HG02642 (cell line): ENCODE results near the gene ALS2.
"Not testable (repeated sequence)": the region's sequence is repeated elsewhere in the genome, so short reads cannot be mapped to it uniquely, and the experiment has no call there.

Experiments used
- ATAC-seq: cut with Tn5 transposase; IDR thresholded peaks from one replicate; pipeline ENCODE4 v1.9.1; 2021; ENCODE audit warnings: mild to moderate bottlenecking; ENCODE audit not compliant: unreplicated experiment, poor library complexity

The ALS2 gene

GRCh38 chr2:201697899-201698298 lies 82.8 kb downstream of the ALS2 start:
- ATAC-seq = no peak

DNA sequence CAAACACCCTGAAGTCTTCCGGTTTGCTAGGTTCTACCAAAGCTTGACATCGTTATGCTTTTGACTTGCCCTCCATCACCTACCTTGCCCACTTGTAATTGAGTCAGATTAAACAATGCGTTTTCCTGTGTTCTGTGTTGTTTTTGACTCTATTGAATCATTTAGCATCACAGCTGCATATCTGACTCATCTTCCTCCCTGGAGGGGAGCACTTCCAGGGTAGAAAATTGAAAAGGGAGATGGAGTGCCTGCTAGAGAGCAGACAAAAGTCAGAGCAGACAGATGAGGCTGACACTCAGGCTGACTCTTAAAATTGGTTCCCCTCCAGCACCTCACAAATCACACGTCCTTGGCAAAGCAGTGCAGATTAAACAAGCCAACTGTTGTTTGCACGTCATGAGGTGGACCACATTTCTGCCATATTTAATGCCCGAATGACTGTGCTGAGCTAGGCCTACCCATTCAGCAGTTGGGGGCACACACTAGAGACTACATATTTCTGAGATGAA lies 84.5 kb downstream of the ALS2 start:
- no peak for ATAC-seq

GRCh38 chr2:201685156-201685555 lies 95.6 kb downstream of the ALS2 start:
- no peak for ATAC-seq

GRCh38 chr2:201680743-201681142 lies 100.0 kb downstream of the ALS2 start:
- ATAC-seq = no peak

DNA sequence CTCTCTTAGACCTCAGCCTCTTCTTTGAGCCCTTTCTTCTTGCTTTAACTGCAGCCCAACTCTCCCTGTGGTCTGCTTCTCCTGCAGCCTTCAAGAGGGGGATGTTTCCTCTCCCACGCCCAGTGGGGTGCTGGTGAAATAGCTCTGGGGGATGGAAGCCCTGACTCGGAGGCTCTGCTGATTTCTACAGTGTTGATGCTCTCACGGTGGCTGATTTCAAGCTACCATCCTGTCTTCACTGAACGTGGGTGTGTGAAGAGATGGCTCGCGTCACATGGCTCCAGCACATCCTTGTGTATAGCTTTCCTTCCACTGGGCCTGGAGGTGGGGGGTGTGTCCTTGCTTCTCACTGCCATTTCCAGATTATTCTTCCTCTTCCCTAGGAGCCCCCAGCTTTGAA lies 102.3 kb downstream of the ALS2 start:
- no peak for ATAC-seq

- ATAC-seq = no peak
Measured at GRCh38 chr2:201675454-201675853, 105.3 kb downstream of the ALS2 start.

DNA sequence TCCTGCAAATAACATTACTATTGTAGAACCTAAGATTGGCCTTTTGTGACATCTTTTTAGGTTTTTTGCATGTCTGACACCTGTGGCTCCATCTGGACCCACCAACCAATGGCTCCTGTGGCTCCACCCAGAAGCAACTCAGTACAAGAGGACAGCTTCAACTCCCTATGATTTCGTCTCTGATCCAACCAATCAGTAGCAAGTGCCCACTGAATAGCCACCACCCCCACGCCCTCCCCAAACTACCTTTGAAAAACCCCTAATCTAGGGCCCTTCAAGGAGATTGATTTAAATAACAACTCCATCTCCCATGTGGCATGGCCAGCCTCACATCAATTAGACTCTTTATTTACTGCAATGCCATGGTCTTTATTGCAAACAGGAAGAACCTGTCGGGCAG lies 105.9 kb downstream of the ALS2 start:
- ATAC-seq = no peak

- ATAC-seq = no peak
Measured at GRCh38 chr2:201674298-201674697, 106.4 kb downstream of the ALS2 start.

DNA sequence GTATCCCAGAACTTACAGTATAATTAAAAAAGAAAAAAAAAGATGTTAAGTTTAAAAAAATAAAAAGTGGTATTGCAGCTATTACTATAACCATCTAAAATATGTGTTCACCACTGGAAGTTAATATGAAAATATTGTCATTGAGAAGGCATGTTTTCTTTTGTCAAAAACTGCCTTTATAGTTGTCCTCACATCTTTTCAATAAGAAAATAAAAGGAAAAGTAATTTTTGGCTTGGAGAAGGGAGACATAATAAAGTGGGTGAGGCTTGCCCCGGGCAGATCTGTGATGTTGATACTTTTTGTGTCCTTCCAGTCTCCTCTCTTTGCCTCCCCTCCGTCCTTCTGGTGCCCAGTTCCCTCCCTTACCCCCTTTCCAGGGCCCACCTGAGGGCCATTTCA lies 107.2 kb downstream of the ALS2 start:
- no peak for ATAC-seq

- not testable (repeated sequence) for ATAC-seq
Measured at GRCh38 chr2:201671205-201671604, 109.5 kb downstream of the ALS2 start.

DNA sequence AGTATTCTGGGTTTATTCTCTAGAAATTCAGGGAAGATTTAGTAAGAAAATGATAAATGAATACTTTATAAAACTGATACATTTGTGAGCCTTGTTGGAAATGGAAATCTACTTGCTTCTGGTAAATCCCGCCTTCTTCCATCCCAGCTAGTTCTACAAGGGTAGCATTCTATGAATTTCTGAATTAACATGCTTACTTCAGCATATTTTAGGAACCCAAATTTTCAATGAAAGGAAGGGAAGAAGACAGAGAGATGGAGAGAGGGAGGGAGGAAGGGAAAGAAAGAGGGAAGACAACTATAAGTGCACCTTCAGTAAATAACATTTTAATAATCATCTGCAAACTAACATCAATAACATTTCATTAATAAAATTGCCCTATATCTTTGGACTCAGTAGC lies 110.9 kb downstream of the ALS2 start:
- ATAC-seq = no peak

DNA sequence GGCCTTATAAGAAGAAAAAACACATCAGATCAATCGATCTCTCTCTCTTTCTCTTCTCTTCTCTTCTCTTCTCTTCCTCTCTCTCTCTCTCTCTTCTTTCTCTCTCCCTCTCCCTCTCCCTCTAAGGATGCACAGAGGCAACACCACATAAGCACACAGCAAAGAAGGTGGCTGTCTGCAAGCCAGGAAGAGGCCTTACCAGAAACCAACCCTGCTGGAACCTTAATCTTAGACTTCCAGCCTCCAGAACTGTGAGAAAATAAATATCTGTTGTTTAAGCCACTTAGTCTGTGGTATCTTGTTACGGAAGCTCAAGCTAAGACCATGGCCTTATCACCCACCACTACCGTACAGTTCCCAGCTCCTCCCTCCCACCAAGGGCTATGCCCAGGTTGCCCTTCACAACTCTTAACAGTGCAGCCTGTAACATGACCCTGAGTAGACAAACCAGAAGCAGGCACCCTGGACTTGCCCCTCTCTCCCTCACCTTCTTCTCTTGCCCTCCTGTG lies 112.3 kb downstream of the ALS2 start:
- ATAC-seq = no peak

- no peak for ATAC-seq
Measured at GRCh38 chr2:201664334-201664733, 116.4 kb downstream of the ALS2 start.

- no peak for ATAC-seq
Measured at GRCh38 chr2:201661366-201661765, 119.4 kb downstream of the ALS2 start.

- no peak for ATAC-seq
Measured at GRCh38 chr2:201660293-201660895, 120.3 kb downstream of the ALS2 start.

DNA sequence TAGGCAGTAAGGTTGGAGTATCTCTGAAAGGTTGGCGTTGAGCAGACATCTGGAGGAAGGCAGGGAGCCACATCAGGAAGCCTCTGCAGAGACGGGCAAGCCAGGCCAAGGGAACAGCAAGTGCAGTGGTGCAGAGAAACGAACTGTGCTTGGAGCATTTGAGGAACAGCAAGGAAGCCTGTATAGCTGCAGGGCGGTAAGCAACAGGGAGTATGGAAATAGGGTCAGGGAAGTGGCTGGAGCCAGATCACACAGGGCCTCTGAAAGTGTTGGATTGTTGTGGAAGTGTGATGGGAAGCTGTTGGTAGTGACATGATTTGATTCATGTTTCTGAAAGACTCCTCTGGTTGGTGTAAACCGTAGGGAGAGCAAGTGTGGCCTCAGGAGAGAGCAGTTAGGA lies 124.0 kb downstream of the ALS2 start:
- no peak for ATAC-seq

- no peak for ATAC-seq
Measured at GRCh38 chr2:201656102-201656501, 124.6 kb downstream of the ALS2 start.

GRCh38 chr2:201654616-201655384 lies 125.9 kb downstream of the ALS2 start:
- no peak for ATAC-seq

DNA sequence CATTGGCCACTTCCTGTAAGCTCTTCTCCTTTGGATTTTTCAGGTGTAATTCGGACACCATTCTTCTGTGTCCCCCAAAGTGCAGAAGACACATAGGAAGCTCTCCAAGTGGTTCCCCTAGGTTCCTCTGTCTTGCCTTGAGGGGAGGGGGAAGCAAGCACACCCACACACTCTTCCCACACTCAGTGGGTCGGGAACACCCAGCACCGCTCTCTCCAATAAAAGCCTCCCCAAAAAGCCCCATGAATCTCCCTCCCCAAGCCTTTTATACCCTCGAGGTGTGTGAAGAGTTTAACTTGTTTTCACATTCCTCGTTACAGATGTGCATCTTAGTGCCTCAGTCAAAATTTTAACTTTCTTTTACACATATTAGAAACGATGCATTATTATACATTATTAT lies 127.5 kb downstream of the ALS2 start:
- no peak for ATAC-seq
